COLO668 (cell line): ENCODE data around the gene C3AR1.
"Not testable (repeated sequence)": the region's sequence is repeated elsewhere in the genome, so short reads cannot be mapped to it uniquely, and the experiment has no call there.

Experiments
- DNase-seq: peaks from one replicate; lab custom pipeline; 2025; ENCODE audit not compliant: unreplicated experiment; lab: John Stamatoyannopoulos, UW

C3AR1 gene

GRCh38 chr12:8065991-8066594, at the start of gene C3AR1:
C3AR1 (minus strand) TSS chr12:8066359; CDS start chr12:8060185, 6,174 bp downstream.
- DNase-seq: no peak

GRCh38 chr12:8113117-8113516, 47.0 kb upstream of the C3AR1 start:
- not testable (repeated sequence) for DNase-seq

- peak; percentile 41 for DNase-seq
Measured at GRCh38 chr12:8108808-8109398, 42.7 kb upstream of the C3AR1 start.

GRCh38 chr12:8099235-8099634, 33.1 kb upstream of the C3AR1 start:
- DNase-seq: no peak

- no peak for DNase-seq
Measured at GRCh38 chr12:8096281-8096915, 30.2 kb upstream of the C3AR1 start.

GRCh38 chr12:8093291-8093690, 27.1 kb upstream of the C3AR1 start:
- no peak for DNase-seq

- no peak for DNase-seq
Measured at GRCh38 chr12:8089716-8090115, 23.6 kb upstream of the C3AR1 start.

GRCh38 chr12:8089277-8089676, 23.1 kb upstream of the C3AR1 start:
- DNase-seq: not testable (repeated sequence)

- DNase-seq: no peak
Measured at GRCh38 chr12:8088574-8088973, 22.4 kb upstream of the C3AR1 start.

- no peak for DNase-seq
Measured at GRCh38 chr12:8087666-8088065, 21.5 kb upstream of the C3AR1 start.

- peak; percentile 3 for DNase-seq
Measured at GRCh38 chr12:8084351-8084750, 18.2 kb upstream of the C3AR1 start.

GRCh38 chr12:8082808-8083100, 16.6 kb upstream of the C3AR1 start:
- no peak for DNase-seq

GRCh38 chr12:8081251-8081920, 15.2 kb upstream of the C3AR1 start:
- no peak for DNase-seq

- no peak for DNase-seq
Measured at GRCh38 chr12:8080120-8080519, 14.0 kb upstream of the C3AR1 start.

GRCh38 chr12:8078916-8079315, 12.8 kb upstream of the C3AR1 start:
- no peak for DNase-seq

GRCh38 chr12:8078398-8078797, 12.2 kb upstream of the C3AR1 start:
- peak; percentile 10 for DNase-seq

GRCh38 chr12:8077207-8077606, 11.0 kb upstream of the C3AR1 start:
- DNase-seq: peak; percentile 15

GRCh38 chr12:8076366-8076765, 10.2 kb upstream of the C3AR1 start:
- DNase-seq: no peak

GRCh38 chr12:8075935-8076334, 9.8 kb upstream of the C3AR1 start:
- no peak for DNase-seq

GRCh38 chr12:8071820-8072219, 5.7 kb upstream of the C3AR1 start:
- not testable (repeated sequence) for DNase-seq

GRCh38 chr12:8069582-8069981, 3.4 kb upstream of the C3AR1 start:
- DNase-seq: no peak

- no peak for DNase-seq
Measured at GRCh38 chr12:8064131-8064530, 2.0 kb downstream of the C3AR1 start.
